T47D (cell line): ENCODE measurements around the gene LEP.
A peak's percentile ranks its signal among the peaks of the same experiment; 100 is the strongest.

Source experiments
- DNase-seq, 2 experiments: peaks; one replicate each; pipeline versions ENCODE4 v3.0.0 to v3.0.0-alpha.2; 2011 to 2012; ENCODE audit warnings: low read depth in 1 of 2, low spot score in 1 of 2
- JUND ChIP-seq: IDR thresholded peaks from 2 replicates; pipeline ENCODE4 v1.6.1; 2012; ENCODE audit warnings: low read depth
- in situ Hi-C: cut with HindIII; loops from 2 replicates; pipeline ENCODE4 v1.10.0; 2016; ENCODE audit warnings: low sequenced_read_pairs, low pct_unique_long_range_greater_than_20kb

Gene LEP

GRCh38 chr7:128242661-128243060, 1.6 kb downstream of the LEP start:
- in situ Hi-C loops = no loop called here
- TF ChIP-seq JUND = no peak
- no peak for DNase-seq

GRCh38 chr7:128243273-128243672, 2.2 kb downstream of the LEP start:
- no peak for TF ChIP-seq JUND
- no peak for DNase-seq
- in situ Hi-C loops = no loop called here

GRCh38 chr7:128244861-128245260, 3.8 kb downstream of the LEP start:
- no peak for TF ChIP-seq JUND
- DNase-seq = no peak
- in situ Hi-C loops = no loop called here

- no peak for DNase-seq
- in situ Hi-C loops = no loop called here
- no peak for TF ChIP-seq JUND
Observed at GRCh38 chr7:128247108-128247507, 6.0 kb downstream of the LEP start.

- no peak for DNase-seq
- in situ Hi-C loops = no loop called here
- TF ChIP-seq JUND = no peak
Observed at GRCh38 chr7:128247640-128248194, 6.6 kb downstream of the LEP start.

- in situ Hi-C loops = no loop called here
- DNase-seq = no peak
- TF ChIP-seq JUND = no peak
Observed at GRCh38 chr7:128251337-128251736, 10.3 kb downstream of the LEP start.

- in situ Hi-C loops = no loop called here
- DNase-seq = no peak
- TF ChIP-seq JUND = no peak
Observed at GRCh38 chr7:128253701-128254100, 12.6 kb downstream of the LEP start.

- DNase-seq = no peak
- in situ Hi-C loops = no loop called here
- TF ChIP-seq JUND = no peak
Observed at GRCh38 chr7:128254470-128254869, 13.4 kb downstream of the LEP start.

GRCh38 chr7:128255271-128255670, 14.2 kb downstream of the LEP start:
- TF ChIP-seq JUND = no peak
- in situ Hi-C loops = no loop called here
- DNase-seq = no peak

- TF ChIP-seq JUND = no peak
- DNase-seq = no peak
- in situ Hi-C loops = no loop called here
Observed at GRCh38 chr7:128257458-128257857, 16.4 kb downstream of the LEP start.

- in situ Hi-C loops = no loop called here
- DNase-seq = peak in 1 of 2 experiments; percentile 58
- TF ChIP-seq JUND = no peak
Observed at GRCh38 chr7:128259131-128260061, 18.3 kb downstream of the LEP start.

- no peak for TF ChIP-seq JUND
- no peak for DNase-seq
- in situ Hi-C loops = no loop called here
Observed at GRCh38 chr7:128260069-128260795, 19.2 kb downstream of the LEP start.

GRCh38 chr7:128262273-128263028, 21.4 kb downstream of the LEP start:
- TF ChIP-seq JUND = no peak
- no peak for DNase-seq
- in situ Hi-C loops = no loop called here
